Activated CD8-positive, alpha-beta memory T cell treated with anti-CD3 and anti-CD28 coated beads, Interleukin-2, amount 50 U/mL, for 1 hour (primary cell): ENCODE data around the gene NTRK3.
A peak's percentile ranks its signal among the peaks of the same experiment; 100 is the strongest.

ENCODE experiments used
- DNase-seq: peaks from one replicate; pipeline ENCODE4 v3.0.0-alpha.2; 2020; ENCODE audit errors: extremely low read depth

NTRK3 gene

GRCh38 chr15:88257311-88258092, 963 bp upstream of the NTRK3 start:
- no peak for DNase-seq

DNA sequence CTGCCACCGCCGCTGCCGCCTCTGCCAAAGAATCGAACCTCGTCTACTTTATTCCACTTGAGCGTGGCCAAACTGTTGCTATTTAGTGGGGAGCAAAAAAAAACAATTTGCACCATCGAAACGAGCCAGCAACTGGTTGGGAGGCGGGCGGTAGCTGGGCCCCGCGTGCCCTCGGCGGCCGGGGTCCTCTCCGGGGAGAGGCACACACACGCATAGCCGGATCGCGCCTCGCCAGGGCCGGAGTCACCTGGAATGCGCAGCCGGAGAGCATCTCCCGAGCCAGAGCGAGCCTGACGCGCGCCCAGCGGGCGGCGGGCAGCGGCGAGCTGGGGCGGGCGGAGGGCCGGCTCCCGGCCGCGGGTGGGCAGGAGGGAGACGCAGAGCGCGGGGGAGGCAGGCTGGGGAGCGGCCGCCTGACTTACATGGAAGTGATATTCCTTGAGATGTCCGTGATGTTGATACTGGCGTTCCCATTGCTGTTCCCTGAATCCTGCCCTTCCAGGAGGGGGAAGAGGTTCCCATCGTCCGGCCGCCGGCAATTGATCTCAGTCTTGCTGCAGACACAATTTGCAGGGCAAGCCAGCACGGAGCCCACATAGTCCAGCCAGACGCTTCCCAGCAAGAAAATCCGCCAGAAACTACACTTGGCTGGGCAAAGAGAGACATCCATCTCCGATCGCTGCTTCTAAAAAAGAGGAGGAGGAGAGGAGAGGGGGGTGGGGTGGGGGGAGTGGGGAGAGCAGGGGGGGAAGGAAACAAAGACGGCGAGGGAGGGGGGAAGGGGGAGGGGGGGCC, 858 bp downstream of the NTRK3 start:
- DNase-seq = no peak

- DNase-seq = no peak
These were observed 1.5 kb downstream of the NTRK3 start for GRCh38 chr15:88255087-88255483.

DNA sequence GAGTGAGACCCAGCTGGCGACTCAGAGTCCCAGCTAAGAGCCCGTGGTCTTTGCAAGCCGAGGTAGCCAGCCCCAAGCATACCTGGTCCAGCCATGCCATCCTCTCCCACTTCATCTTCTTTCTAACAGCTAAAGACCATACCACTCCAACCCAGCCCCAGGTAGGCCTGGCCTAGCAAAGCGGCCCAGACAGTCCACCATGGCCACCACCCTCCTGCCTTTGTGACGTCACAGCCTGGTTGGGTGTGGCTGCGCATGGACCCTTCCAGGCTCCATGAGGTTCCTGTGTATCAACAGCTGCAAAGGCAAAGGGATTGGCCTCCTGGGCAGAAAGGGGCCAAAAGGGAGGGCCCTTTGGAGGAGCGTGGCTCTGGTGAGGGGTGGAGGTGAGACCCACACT, 4.1 kb downstream of the NTRK3 start:
- DNase-seq = no peak

GRCh38 chr15:88250826-88251225, 5.7 kb downstream of the NTRK3 start:
- no peak for DNase-seq

DNA sequence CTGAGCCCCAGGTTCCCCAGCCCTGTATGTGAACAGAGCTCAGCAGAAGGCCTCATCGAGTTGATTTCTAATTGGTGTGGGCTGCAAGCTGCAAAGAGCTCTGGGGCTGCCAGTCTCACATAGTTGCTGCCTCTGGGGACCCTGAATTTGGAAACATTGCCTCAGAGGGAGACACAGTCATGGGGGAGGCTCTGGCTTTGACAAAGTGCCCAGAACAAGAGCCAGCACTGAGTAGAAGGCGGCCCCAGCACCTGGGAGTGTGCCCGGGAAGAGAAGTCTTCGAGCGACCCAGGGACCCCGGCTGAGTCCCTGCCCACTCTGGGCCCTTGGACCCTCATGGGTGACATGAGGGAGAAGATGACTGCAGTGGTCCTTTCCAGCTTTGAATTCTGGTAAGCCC, 7.3 kb downstream of the NTRK3 start:
- DNase-seq = no peak

DNA sequence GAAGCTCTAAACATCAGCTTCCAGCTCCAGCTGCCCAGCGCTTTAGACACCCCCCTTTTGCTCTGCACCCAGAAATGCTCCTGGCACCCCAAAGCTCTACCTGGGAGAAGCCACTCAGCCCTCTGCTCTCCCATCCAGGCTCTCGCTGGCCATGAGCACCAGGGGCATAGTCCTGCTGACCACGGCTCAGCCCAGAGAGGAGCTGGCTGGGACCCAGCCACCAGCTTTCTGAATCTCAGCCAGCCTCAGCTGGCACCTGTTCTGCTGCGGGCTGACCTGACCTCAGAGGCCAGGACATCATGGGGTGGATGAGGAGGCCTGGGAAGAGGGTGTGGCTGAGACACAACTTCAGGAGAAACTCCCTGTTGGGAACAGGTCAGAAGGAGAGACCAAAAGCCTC, 8.6 kb downstream of the NTRK3 start:
- no peak for DNase-seq

DNA sequence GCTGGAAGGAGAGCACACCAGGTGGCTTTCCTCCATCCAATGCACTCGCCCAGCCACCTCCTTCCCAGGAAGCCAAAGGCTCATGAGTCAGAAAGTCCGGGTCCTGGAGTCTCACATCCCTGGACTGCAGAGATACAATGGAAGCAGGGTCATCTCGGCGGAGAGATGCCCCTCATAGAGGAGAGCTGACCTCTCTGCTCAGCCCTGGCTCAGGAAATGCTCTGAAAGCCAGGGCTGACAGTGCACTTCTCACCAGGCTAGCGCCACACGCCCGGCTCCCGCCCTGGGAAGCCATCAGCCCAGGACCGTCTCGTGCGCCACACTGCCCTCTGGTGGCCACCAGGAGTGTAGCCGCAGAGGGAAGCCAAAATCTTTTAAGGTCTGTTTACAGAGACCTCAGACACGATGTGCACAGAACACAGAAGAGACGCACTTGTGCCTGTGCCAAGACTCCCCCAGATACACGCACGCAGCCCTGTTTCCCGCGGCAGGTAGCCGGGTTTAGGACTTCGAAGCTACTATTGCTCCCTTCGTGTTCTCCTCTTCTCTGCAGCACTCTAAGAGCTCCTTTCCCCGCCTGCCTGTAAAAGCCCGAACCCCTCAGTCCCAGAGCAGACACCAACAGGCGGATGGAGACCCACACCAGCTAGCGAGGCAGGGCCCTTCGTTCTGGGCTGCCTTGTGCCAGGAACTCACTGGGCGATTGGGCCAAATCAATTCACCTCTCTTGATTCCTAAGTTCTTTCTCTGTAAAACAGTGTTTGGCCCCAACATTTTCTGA, 9.7 kb downstream of the NTRK3 start:
- DNase-seq = peak; percentile 12

DNA sequence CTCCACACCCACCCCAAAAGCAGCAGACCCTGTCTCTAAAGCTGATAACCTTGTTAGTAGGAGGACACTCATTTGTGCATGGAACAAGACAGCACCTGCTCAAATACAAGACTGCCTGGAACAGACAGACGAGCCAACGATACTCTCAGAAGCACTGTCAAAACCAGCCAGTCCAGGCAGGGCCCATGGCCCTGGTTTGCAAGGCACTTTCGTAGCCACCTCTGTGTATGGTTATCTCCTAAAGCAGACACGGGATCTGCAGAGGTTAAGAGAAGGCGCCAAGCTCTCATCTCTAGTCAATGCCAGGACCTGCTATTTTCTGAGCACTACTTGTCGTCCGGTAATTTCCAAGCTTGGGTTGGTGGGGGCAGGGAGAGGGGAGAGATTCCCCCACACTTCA, 10.5 kb downstream of the NTRK3 start:
- no peak for DNase-seq

GRCh38 chr15:88243895-88244787, 12.4 kb downstream of the NTRK3 start:
- DNase-seq = no peak

GRCh38 chr15:88242586-88243555, 13.7 kb downstream of the NTRK3 start:
- no peak for DNase-seq

GRCh38 chr15:88241461-88241860, 15.1 kb downstream of the NTRK3 start:
- DNase-seq = no peak

- DNase-seq = no peak
These were observed 15.5 kb downstream of the NTRK3 start for GRCh38 chr15:88241060-88241459.

GRCh38 chr15:88239594-88239993, 16.9 kb downstream of the NTRK3 start:
- no peak for DNase-seq

- DNase-seq = no peak
These were observed 17.7 kb downstream of the NTRK3 start for GRCh38 chr15:88238618-88239430.

DNA sequence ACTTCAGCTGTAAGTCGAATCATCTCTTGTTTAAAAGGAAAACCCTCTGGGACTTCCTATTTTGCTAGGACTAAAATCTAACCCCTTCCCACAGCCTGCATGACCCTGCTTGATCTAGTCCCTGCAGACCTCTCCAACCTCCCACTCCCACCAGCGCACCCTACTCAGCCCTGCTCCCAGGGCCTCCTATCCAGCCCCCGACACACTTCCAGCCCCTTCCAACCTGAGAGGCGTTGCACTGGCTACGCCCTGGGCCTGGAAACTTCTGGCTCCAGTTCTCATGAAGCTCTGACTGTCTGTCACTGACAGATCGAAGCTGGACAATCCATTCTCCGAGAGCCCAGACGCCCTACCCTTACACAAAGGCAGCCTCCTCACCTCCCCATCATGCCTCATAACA, 21.8 kb downstream of the NTRK3 start:
- no peak for DNase-seq

- DNase-seq = no peak
These were observed 22.6 kb downstream of the NTRK3 start for GRCh38 chr15:88233921-88234320.

DNA sequence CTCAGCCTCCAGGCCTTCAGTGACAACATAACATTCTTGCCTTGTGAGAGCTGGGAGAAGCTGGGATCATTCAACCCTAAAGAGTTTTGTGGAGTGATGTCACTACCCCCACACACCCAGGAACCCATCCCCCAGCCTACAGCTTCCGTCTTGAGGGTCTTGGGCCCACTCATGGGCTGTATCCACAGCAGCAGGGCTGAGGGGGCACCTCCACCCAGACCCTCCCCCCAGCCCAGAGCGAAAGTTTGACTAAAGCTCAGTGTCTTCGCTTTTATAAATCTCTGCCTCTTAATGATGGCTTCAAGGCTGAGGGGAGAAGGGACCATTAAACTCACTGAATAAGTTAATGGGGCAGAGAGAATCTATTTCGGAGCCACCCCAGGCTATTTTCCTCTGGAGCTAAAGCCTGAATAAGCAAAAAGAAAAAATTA, 23.8 kb downstream of the NTRK3 start:
- no peak for DNase-seq

GRCh38 chr15:88231909-88232644, 24.5 kb downstream of the NTRK3 start:
- no peak for DNase-seq
